Lung (tissue), 12 donors: ENCODE data around the gene MAS1L. TPM values are rescaled to one million over a fixed set of nuclear protein-coding genes. Genes with fewer than 3 reads are reported as not detected.

ENCODE experiments used
- ATAC-seq: fragments of 200-7000 bp; cut with Tn5 transposase; one replicate; pipeline ENCODE4 v1.9.1; 2020; ENCODE audit warnings: moderate number of reproducible peaks; ENCODE audit not compliant: insufficient read depth, low FRiP score
- DNase-seq, 3 donors: peaks; one replicate each; pipeline ENCODE4 v3.0.0-alpha.2; 2013 to 2017
- H3K27ac ChIP-seq, 2 donors: one replicate each; pipeline ENCODE4 v1.5.1; 2013; ENCODE audit warnings: mild to moderate bottlenecking in 2 of 2, moderate library complexity in 2 of 2, control low read depth in 1 of 2, inconsistent platforms in 1 of 2, low read depth in 1 of 2, low read length in 1 of 2
- H3K27me3 ChIP-seq, 3 donors: one replicate each; pipeline ENCODE4 v1.5.1; 2013; ENCODE audit warnings: low read length in 2 of 3; ENCODE audit not compliant: control insufficient read depth in 3 of 3, insufficient read depth in 3 of 3
- H3K36me3 ChIP-seq, 4 donors: one replicate each; pipeline ENCODE4 v1.5.1; 2013; ENCODE audit warnings: low read length in 4 of 4, mild to moderate bottlenecking in 1 of 4, moderate library complexity in 1 of 4; ENCODE audit not compliant: control insufficient read depth in 4 of 4, insufficient read depth in 4 of 4
- H3K4me1 ChIP-seq, 5 donors: one replicate each; pipeline ENCODE4 v1.5.1; 2013; ENCODE audit warnings: low read length in 5 of 5, mild to moderate bottlenecking in 2 of 5, moderate library complexity in 1 of 5; ENCODE audit not compliant: control insufficient read depth in 5 of 5, insufficient read depth in 5 of 5
- H3K4me3 ChIP-seq: one replicate; pipeline ENCODE4 v1.5.1; 2013; ENCODE audit warnings: mild to moderate bottlenecking, control low read depth, moderate library complexity
- H3K9ac ChIP-seq, 2 donors: one replicate each; pipeline ENCODE4 v1.5.1; 2013; ENCODE audit warnings: low read length in 2 of 2, control low read depth in 1 of 2; ENCODE audit not compliant: insufficient read depth in 1 of 2
- H3K9me3 ChIP-seq, 4 donors: one replicate each; pipeline ENCODE4 v1.5.1; 2013; ENCODE audit warnings: low read length in 3 of 4, mild to moderate bottlenecking in 1 of 4, moderate library complexity in 1 of 4; ENCODE audit not compliant: control insufficient read depth in 4 of 4, insufficient read depth in 3 of 4
- CTCF ChIP-seq: IDR thresholded peaks from 2 replicates; pipeline ENCODE4 v1.5.1; 2012; ENCODE audit warnings: mild to moderate bottlenecking; ENCODE audit errors: control extremely low read depth, extremely low read depth
- WGBS, 2 donors: extraction: QIAGEN DNeasy Blood & Tissue Kit; methylation state at CpG; one replicate each; pipeline ENCODE4 v1.1.7; 2013; 5-methylcytosine and 5-hydroxymethylcytosine counted together
- polyA plus RNA-seq, 2 donors: library from polyadenylated mRNA; stranded (reverse); fragments of 200-250 nt; gene quantifications; one replicate each; pipeline ENCODE4 v1.2.1, GENCODE V29; 2013
- total RNA-seq, 2 donors: library from RNA; depleted of rRNA in 1 of 2; stranded (reverse); fragments of >200 nt in 1 of 2; gene quantifications; one replicate each; pipeline ENCODE4 v1.2.1, GENCODE V29; 2014 to 2021
- donor health status: control.
- donor health status: control.
- donor health status: Bipolar disorder and iron deficiency.
- donor health status: healthy.
- donor health status: DM: yes; HTN: yes; CAD: no.

Gene MAS1L
- total and polyA plus RNA-seq, 4 donors, result not detected

- Histone ChIP-seq H3K27ac (no peak overlapping the region), H3K9me3 (no peaks in the 10 kb centered on the region), H3K9ac (no peak overlapping the region), H3K36me3 (no peaks in the 10 kb centered on the region), H3K4me3 (no peak overlapping the region), H3K4me1 (no peaks in the 10 kb centered on the region), H3K27me3 (peaks cover 0 to 11% (median 0%) of the 10 kb centered on the region in 3 donors)
- 81 to 83% methylated on average over 5 of the region's 5 CpGs for WGBS, 2 donors
- no peak for ATAC-seq
- no peak for DNase-seq
- TF ChIP-seq CTCF, result no peak
Measured at GRCh38 chr6:29499704-29500103, 11.9 kb upstream of the MAS1L start.

GRCh38 chr6:29496961-29497360 lies 9.2 kb upstream of the MAS1L start:
- Histone ChIP-seq H3K9ac (no peak overlapping the region), H3K36me3 (no peaks in the 10 kb centered on the region), H3K9me3 (no peaks in the 10 kb centered on the region), H3K4me3 (no peak overlapping the region), H3K27me3 (peaks cover 0 to 11% (median 0%) of the 10 kb centered on the region in 3 donors), H3K27ac (no peak overlapping the region), H3K4me1 (no peaks in the 10 kb centered on the region)
- ATAC-seq (no peak), DNase-seq (no peak)
- TF ChIP-seq CTCF, result no peak
- 81 to 83% methylated on average over 4 of the region's 4 CpGs for WGBS, 2 donors

- H3K9ac ChIP-seq, result no peak overlapping the region
- no peak overlapping the region for H3K4me3 ChIP-seq
- no peaks in the 10 kb centered on the region for H3K36me3 ChIP-seq
- no peaks in the 10 kb centered on the region for H3K9me3 ChIP-seq
- H3K4me1 ChIP-seq, result no peaks in the 10 kb centered on the region
- no peak for TF ChIP-seq CTCF
- peaks cover 0 to 11% (median 0%) of the 10 kb centered on the region in 3 donors for H3K27me3 ChIP-seq
- no peak for DNase-seq
- 71 to 78% methylated on average over 4 of the region's 4 CpGs for WGBS, 2 donors
- ATAC-seq, result no peak
- H3K27ac ChIP-seq, result no peak overlapping the region
Measured at GRCh38 chr6:29495571-29495970, 7.8 kb upstream of the MAS1L start.

DNA sequence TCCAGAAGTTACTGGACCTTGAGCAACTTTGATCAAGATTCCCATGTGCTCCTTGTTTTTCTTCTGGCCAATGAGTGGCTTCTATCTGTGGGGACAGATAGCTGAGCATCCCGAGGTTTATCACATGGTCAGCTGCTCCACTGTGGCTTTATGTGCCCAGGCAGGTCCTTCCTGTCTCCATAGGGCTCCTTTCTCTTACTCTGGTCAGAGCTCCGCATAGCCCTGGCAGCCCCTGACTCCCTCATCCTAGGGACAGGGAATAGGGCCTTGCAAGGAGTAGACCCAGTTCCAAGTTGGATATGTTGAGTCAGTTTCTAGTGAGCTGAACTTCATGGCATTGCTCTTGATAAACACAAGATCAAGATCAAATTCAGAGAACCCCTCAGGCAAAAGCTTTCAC lies 6.4 kb upstream of the MAS1L start:
- Histone ChIP-seq H3K4me1 (no peaks in the 10 kb centered on the region), H3K4me3 (no peak overlapping the region), H3K27me3 (peaks cover 0 to 11% (median 0%) of the 10 kb centered on the region in 3 donors), H3K9ac (no peak overlapping the region), H3K36me3 (no peaks in the 10 kb centered on the region), H3K9me3 (no peaks in the 10 kb centered on the region), H3K27ac (no peak overlapping the region)
- TF ChIP-seq CTCF, result no peak
- 71 to 79% methylated on average over 2 of the region's 2 CpGs for WGBS, 2 donors
- DNase-seq (no peak), ATAC-seq (no peak)
